HUES48 (cell line): ENCODE measurements around the gene TRIML1.

Source experiments
- H3K27ac ChIP-seq: one replicate; pipeline ENCODE4 v1.7.0; 2013; ENCODE audit warnings: low read depth, low read length, inconsistent platforms
- H3K27me3 ChIP-seq: 2 replicates; pipeline ENCODE4 v1.6.1; 2013; ENCODE audit warnings: mild to moderate bottlenecking, low read length; ENCODE audit not compliant: control insufficient read depth, insufficient read depth
- H3K36me3 ChIP-seq: 2 replicates; pipeline ENCODE4 v1.6.1; 2013; ENCODE audit warnings: low read length; ENCODE audit not compliant: control insufficient read depth, insufficient read depth
- H3K4me1 ChIP-seq: 2 replicates; pipeline ENCODE4 v1.6.1; 2013; ENCODE audit warnings: mild to moderate bottlenecking, low read length; ENCODE audit not compliant: control insufficient read depth, insufficient read depth
- H3K4me3 ChIP-seq: 2 replicates; pipeline ENCODE4 v1.5.1; 2013; ENCODE audit warnings: mild to moderate bottlenecking, low read depth, low read length
- H3K9ac ChIP-seq: 2 replicates; pipeline ENCODE4 v1.6.1; 2013; ENCODE audit warnings: mild to moderate bottlenecking, low read depth, low read length, moderate library complexity
- H3K9me3 ChIP-seq: 2 replicates; pipeline ENCODE4 v1.6.1; 2013; ENCODE audit warnings: low read length; ENCODE audit not compliant: control insufficient read depth, insufficient read depth

TRIML1 gene

DNA sequence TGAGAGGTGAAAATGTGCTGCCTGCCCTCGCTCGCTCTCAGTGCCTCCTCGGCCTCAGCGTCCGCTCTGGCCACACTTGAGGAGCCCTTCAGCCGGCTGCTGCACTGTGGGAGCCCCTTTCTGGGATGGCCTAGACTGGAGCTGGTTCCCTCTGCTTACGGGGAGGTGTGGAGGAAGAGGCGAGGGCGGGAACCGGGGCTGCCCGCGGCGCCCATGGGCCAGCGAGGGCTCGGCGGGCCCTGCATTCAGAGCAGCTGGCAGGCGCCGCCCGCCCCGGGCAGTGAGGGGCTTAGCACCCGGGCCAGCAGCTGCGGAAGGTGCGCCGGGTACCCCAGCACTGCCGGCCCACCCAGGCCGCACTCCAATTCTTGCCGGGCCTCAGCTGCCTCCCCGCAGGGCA, 39.6 kb downstream of the TRIML1 start:
- Histone ChIP-seq H3K9me3 (peaks cover 2% of the 10 kb centered on the region; the same call in 1 of the 2 replicates), H3K36me3 (no peaks in the 10 kb centered on the region), H3K4me3 (no peak overlapping the region), H3K27me3 (no peaks in the 10 kb centered on the region), H3K4me1 (no peaks in the 10 kb centered on the region), H3K9ac (no peak overlapping the region), H3K27ac (no peak overlapping the region)

DNA sequence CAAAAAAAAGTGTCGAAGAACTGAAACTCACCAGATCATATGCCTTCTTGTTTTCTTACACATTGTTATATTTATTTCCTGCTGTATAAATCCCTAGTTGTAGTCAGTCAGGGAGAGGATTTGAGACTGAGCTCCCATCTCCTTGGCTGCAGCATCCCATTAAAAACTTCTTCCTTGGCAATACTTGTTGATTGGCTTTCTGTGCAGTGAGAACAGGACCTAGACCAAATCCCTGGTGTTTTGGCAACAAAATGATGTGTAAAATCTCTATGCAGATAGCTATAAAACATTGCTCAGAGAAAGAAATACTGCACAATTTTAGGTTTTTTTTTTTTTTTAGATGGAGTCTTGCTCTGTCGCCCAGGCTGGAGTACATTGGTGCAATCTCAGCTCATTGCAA, 47.9 kb downstream of the TRIML1 start:
- Histone ChIP-seq H3K27ac (no peak overlapping the region), H3K27me3 (no peaks in the 10 kb centered on the region)

DNA sequence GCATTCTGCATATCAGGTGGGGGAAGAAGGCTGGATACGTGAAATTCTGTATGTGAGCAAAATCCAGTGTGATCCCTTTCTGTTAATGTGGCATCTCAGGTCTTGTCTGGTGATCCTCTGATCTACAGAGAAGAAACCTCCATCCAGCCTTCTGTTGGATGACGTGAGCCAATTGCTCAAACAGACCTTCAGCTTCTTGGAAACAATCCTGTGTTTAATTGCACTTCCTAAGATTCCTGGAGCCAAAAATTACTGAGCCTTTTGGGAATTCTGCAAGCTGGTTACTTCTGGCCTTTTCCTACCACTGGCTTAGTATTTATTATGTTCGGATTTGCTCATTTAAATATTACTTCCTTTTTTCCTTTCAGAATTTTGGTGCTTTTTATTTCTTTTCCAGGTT, 51.2 kb downstream of the TRIML1 start:
- no peak overlapping the region for H3K4me3 ChIP-seq
- no peaks in the 10 kb centered on the region for H3K27me3 ChIP-seq
- H3K9me3 ChIP-seq = no peaks in the 10 kb centered on the region
- no peak overlapping the region for H3K27ac ChIP-seq
- no peaks in the 10 kb centered on the region for H3K36me3 ChIP-seq
- H3K9ac ChIP-seq = no peak overlapping the region
- H3K4me1 ChIP-seq = no peaks in the 10 kb centered on the region

More for the DNA sequence above, 47.9 kb downstream of the TRIML1 start:
- Histone ChIP-seq H3K4me1 (no peaks in the 10 kb centered on the region), H3K9ac (no peak overlapping the region), H3K4me3 (no peak overlapping the region), H3K36me3 (no peaks in the 10 kb centered on the region), H3K9me3 (no peaks in the 10 kb centered on the region)

DNA sequence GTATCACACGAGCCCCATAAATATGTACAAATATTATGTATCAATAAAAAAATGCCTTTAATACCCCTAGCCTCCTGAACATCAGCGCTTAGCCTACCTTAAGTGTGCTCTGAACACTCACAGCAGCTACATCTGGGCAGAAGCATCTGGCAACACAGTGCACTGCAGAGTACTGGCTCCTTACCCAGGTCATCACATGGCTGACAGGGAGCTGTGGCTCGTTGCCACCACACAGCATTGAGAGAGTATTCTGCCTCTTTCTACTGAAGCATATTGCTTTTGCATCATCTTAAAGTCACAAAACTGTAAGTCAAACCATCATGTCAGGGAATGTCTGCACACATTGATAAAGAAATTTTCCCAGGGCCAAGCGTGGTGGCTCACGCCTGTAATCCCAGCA, 55.2 kb downstream of the TRIML1 start:
- H3K4me3 ChIP-seq = no peak overlapping the region
- H3K27ac ChIP-seq = no peak overlapping the region
- no peaks in the 10 kb centered on the region for H3K36me3 ChIP-seq
- H3K4me1 ChIP-seq = peaks cover 9% of the 10 kb centered on the region; the same call in 1 of the 2 replicates
- H3K9me3 ChIP-seq = no peaks in the 10 kb centered on the region
- no peaks in the 10 kb centered on the region for H3K27me3 ChIP-seq
- no peak overlapping the region for H3K9ac ChIP-seq

DNA sequence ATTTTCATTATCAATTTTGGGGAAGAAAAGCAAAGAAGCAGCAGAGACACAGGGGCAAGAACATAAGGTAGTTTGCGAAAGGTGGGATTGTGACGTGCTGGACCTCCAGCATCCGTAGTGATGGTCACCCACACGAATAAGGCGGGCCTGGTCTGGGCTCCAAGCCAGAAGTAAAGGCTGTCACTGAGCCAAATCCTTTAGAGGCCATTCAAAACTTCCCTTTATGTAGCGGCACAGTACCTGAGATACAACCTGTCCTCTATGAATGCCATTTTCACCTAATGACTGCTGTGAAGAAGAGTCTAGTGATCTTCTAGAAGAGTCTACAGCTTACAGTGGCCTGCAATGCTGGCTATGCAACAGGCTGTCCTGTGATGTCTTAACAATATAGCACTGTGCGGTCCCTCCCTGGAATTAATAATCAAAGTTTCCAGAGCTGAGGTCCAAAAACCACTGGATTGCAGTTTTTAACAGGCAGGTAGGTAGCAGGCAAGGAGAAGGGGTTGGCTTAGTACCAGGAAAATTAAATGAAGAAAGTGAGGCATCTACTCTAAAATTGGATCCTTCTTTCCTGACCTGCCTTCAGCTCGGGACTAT, 56.2 kb downstream of the TRIML1 start:
- Histone ChIP-seq H3K9ac (no peak overlapping the region), H3K27ac (no peak overlapping the region), H3K4me1 (peaks cover 14% of the 10 kb centered on the region; the same call in 1 of the 2 replicates), H3K36me3 (no peaks in the 10 kb centered on the region), H3K4me3 (no peak overlapping the region), H3K9me3 (no peaks in the 10 kb centered on the region), H3K27me3 (no peaks in the 10 kb centered on the region)

DNA sequence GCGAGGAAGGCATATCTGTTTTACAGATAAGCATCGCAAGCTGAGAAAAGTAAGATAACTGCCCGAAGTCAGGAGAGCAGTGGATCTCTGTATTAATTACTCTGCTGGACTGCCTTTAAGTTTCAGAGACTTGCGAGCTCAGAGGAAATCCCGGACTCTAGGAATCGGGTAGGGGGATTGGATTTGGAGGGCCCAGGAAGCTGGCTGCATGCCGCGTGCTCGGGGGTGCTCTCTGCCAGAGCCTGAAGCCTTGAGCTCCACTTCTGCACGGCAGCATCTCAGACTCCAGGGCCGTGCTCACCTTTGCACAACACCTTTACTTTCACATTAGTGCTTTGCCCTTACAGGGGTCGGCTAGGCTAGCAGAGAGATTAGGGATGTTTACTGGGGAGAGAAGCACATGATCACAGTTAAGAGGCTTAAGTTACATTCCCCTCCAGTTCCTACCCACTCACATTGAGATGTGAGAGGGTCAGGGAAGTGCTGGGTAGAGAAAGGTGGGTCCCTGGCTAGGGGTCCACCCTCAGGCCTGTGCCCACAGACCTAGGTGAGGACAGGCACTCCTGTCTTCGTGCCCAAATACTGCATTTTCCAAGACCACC, 57.0 kb downstream of the TRIML1 start:
- Histone ChIP-seq H3K4me1 (peaks cover 14% of the 10 kb centered on the region; the same call in 1 of the 2 replicates), H3K4me3 (no peak overlapping the region), H3K9ac (no peak overlapping the region), H3K27me3 (no peaks in the 10 kb centered on the region), H3K36me3 (no peaks in the 10 kb centered on the region), H3K9me3 (no peaks in the 10 kb centered on the region), H3K27ac (no peak overlapping the region)
